Endothelial cell of umbilical vein (primary cell): ENCODE measurements around the gene ANXA6. TPM values are rescaled to one million over a fixed set of nuclear protein-coding genes. Genes with fewer than 3 reads are reported as not detected.

Experiments used
- BruUV-seq: library from RNA; stranded (reverse); fragments of 400-500 nt; replicated peaks from 2 replicates; lab custom pipeline; 2021; lab: Mats Ljungman, UMichigan
- CTCF ChIA-PET: fragments of 300-600, 350-600 bp; sonication (Branson Sonifier 250); formaldehyde crosslinking; loops from one replicate; lab custom pipeline; 2021; ENCODE audit warnings: antibody characterized with exemption, inconsistent platforms; lab: Charles Lee
- POLR2A ChIA-PET: fragments of 300-600, 350-600 bp; sonication (Branson Sonifier 250); formaldehyde crosslinking; loops from one replicate; lab custom pipeline; 2021; ENCODE audit warnings: antibody characterized with exemption, inconsistent platforms; lab: Charles Lee
- DNase-seq: peaks from one replicate; pipeline ENCODE4 v3.0.0-alpha.2; 2011; ENCODE audit warnings: low read depth, low spot score
- FAIRE-seq: peaks from 2 replicates; lab custom pipeline; 2011; peaks lifted over from hg19 to GRCh38; lab: Jason Lieb, UNC
- H2AFZ ChIP-seq: 2 replicates; pipeline ENCODE4 v1.6.0; 2012; ENCODE audit warnings: low read depth, low read length, control low read depth, inconsistent platforms
- H3K27ac ChIP-seq: 2 replicates; pipeline ENCODE4 v1.5.1; 2011; ENCODE audit warnings: low read depth, mild to moderate bottlenecking, control low read depth, low read length, moderate library complexity; ENCODE audit not compliant: insufficient read depth
- H3K27me3 ChIP-seq, 2 experiments: 2 replicates each; pipeline versions ENCODE4 v1.6.0 to v1.6.1; 2011; ENCODE audit warnings: low read length in 2 of 2, mixed read lengths in 1 of 2; ENCODE audit not compliant: control insufficient read depth in 2 of 2, insufficient read depth in 2 of 2
- H3K36me3 ChIP-seq, 2 experiments: 2 replicates in 1 of 2; 3 replicates in 1 of 2; pipeline ENCODE4 v1.5.1; 2011; ENCODE audit warnings: low read length in 2 of 2, mild to moderate bottlenecking in 1 of 2, moderate library complexity in 1 of 2; ENCODE audit not compliant: control insufficient read depth in 2 of 2, insufficient read depth in 2 of 2; ENCODE audit errors: extremely low read depth in 1 of 2
- H3K4me1 ChIP-seq: 3 replicates; pipeline ENCODE4 v1.5.1; 2011; ENCODE audit warnings: mild to moderate bottlenecking, low read length; ENCODE audit not compliant: control insufficient read depth, insufficient read depth; ENCODE audit errors: extremely low read depth
- H3K4me2 ChIP-seq: 2 replicates; pipeline ENCODE4 v1.6.1; 2011; ENCODE audit warnings: low read length, control low read depth, mixed read lengths; ENCODE audit not compliant: insufficient read depth
- H3K4me3 ChIP-seq, 3 experiments: fragments of 200-600 bp in 1 of 3; sonication (generic), shearing (Covaris generic) in 1 of 3; replicated peaks in 1 of 3; 2 replicates each; pipeline ENCODE4 v1.5.1; 2011 to 2016; ENCODE audit warnings: control low read depth in 3 of 3, low read length in 3 of 3, mild to moderate bottlenecking in 2 of 3, inconsistent platforms in 1 of 3, low read depth in 1 of 3, moderate library complexity in 1 of 3; ENCODE audit not compliant: insufficient read depth in 1 of 3
- H3K79me2 ChIP-seq: 2 replicates; pipeline ENCODE4 v1.6.0; 2012; ENCODE audit warnings: low read length, inconsistent platforms; ENCODE audit not compliant: control insufficient read depth, insufficient read depth
- H3K9ac ChIP-seq: replicated peaks from 2 replicates; pipeline ENCODE3; 2011; ENCODE audit warnings: low read length, control low read depth; ENCODE audit not compliant: insufficient read depth; ENCODE audit errors: extremely low read depth
- H3K9me1 ChIP-seq: replicated peaks from 3 replicates; pipeline ENCODE4 v1.6.0; 2011; ENCODE audit warnings: mild to moderate bottlenecking, low read length; ENCODE audit not compliant: control insufficient read depth, insufficient read depth; ENCODE audit errors: extremely low read depth
- H3K9me3 ChIP-seq: replicated peaks from 2 replicates; pipeline ENCODE4 v1.5.1; 2012; ENCODE audit warnings: low read length, inconsistent platforms; ENCODE audit not compliant: control insufficient read depth, insufficient read depth
- H4K20me1 ChIP-seq: replicated peaks from 2 replicates; pipeline ENCODE3; 2011; ENCODE audit warnings: mild to moderate bottlenecking, low read length; ENCODE audit not compliant: control insufficient read depth, insufficient read depth; ENCODE audit errors: extremely low read depth
- CTCF ChIP-seq, 2 donors: IDR thresholded peaks; 1 replicate in 1 of 2; 2 replicates in 1 of 2; pipeline ENCODE4 v1.5.1; 2011; ENCODE audit warnings: low read length in 2 of 2, mild to moderate bottlenecking in 2 of 2, moderate library complexity in 2 of 2, control low read depth in 1 of 2, inconsistent platforms in 1 of 2, low read depth in 1 of 2; ENCODE audit not compliant: insufficient read depth in 1 of 2; ENCODE audit errors: extremely low read depth in 1 of 2
- EZH2 ChIP-seq: IDR thresholded peaks from 2 replicates; pipeline ENCODE4 v1.6.1; 2012; ENCODE audit warnings: borderline replicate concordance, low read depth, mild to moderate bottlenecking, moderate library complexity, low read length, inconsistent platforms; ENCODE audit not compliant: severe bottlenecking
- FOS ChIP-seq: IDR thresholded peaks from 2 replicates; pipeline ENCODE4 v1.6.1; 2011; ENCODE audit warnings: mild to moderate bottlenecking, low read length, moderate library complexity, borderline replicate concordance; ENCODE audit not compliant: insufficient read depth
- POLR2AphosphoS5 ChIP-seq: IDR thresholded peaks from 2 replicates; pipeline ENCODE4 v1.6.1; 2012; ENCODE audit warnings: low read depth, mild to moderate bottlenecking, control low read depth, low read length, moderate library complexity; ENCODE audit not compliant: insufficient read depth
- dilution Hi-C: fragments of 300-500 bp; cut with MboI; formaldehyde crosslinking; loops from one replicate; pipeline ENCODE4 v1.15.0; 2019; ENCODE audit warnings: low sequenced_read_pairs; ENCODE audit not compliant: extremely low pct_ligation_motif_present
- intact Hi-C: fragments of 100-400 bp; cut with micrococcal nuclease; formaldehyde crosslinking; loops from one replicate; pipeline ENCODE4 v1.10.0; 2022
- polyA plus RNA-seq, 4 experiments: library from polyadenylated mRNA; depleted of rRNA in 3 of 4; stranded (reverse) in 3 of 4; unstranded in 1 of 4; fragments of >200 nt; gene quantifications; 2 replicates each; pipeline versions ENCODE4 v1.2.1 to v1.2.3, GENCODE V29; 2011 to 2012; ENCODE audit warnings: missing spikeins in 1 of 4
- total RNA-seq: library from RNA; stranded (reverse); gene quantifications from 2 replicates; pipeline ENCODE4 v1.2.3, GENCODE V29; 2021

ANXA6 gene
- total and polyA plus RNA-seq, 2 donors (not counting 3 experiments of a cell fraction or from before 2014, with no cell fraction given), result 195 to 266 TPM

- TF ChIP-seq EZH2 (no peak), FOS (no peak), POLR2AphosphoS5 (no peak), CTCF (IDR thresholded peaks at IDR 0.05; ENCODE audit: extremely low read depth in 1 of 2, insufficient read depth in 1 of 2, low read depth in 1 of 2, low read length in 2 of 2) (no peak)
- intact Hi-C loops, result no loop called here
- BruUV-seq, result no TSS peak
These were observed 100.9 kb downstream of the ANXA6 start for GRCh38 chr5:151056379-151057325.

More at GRCh38 chr5:151056379-151057325, 100.9 kb downstream of the ANXA6 start:
- Histone ChIP-seq H3K4me2 (no peak overlapping the region), H2AFZ (no peak overlapping the region), H4K20me1 (no peaks in the 10 kb centered on the region), H3K4me1 (peaks cover 7% of the 10 kb centered on the region), H3K27me3 (no peaks in the 10 kb centered on the region), H3K9me3 (no peaks in the 10 kb centered on the region), H3K9ac (no peak overlapping the region), H3K9me1 (no peaks in the 10 kb centered on the region), H3K27ac (no peak overlapping the region), H3K36me3 (peaks cover 0 to 38% of the 10 kb centered on the region in 2 experiments), H3K79me2 (no peaks in the 10 kb centered on the region), H3K4me3 (no peak overlapping the region)
- CTCF ChIA-PET, result interaction anchor here (1.1 to 2.6 kb wide), 3 partner anchors 8 to 59 kb away, joined by 4 to 15 read pairs (median 5); no protein-coding TSS in a partner anchor
- POLR2A ChIA-PET, result no interaction called here
- FAIRE-seq (no peak), DNase-seq (no peak)
- dilution Hi-C loops, result no loop called here
